Endothelial cell of hepatic sinusoid (primary cell): ENCODE results near the gene CNGB1.
"Not testable (repeated sequence)": the region's sequence is repeated elsewhere in the genome, so short reads cannot be mapped to it uniquely, and the experiment has no call there.

ENCODE experiments used
- in situ Hi-C: cut with HindIII; loops from 2 replicates; pipeline ENCODE4 v1.10.0; 2017; ENCODE audit warnings: low sequenced_read_pairs

CNGB1 gene

DNA sequence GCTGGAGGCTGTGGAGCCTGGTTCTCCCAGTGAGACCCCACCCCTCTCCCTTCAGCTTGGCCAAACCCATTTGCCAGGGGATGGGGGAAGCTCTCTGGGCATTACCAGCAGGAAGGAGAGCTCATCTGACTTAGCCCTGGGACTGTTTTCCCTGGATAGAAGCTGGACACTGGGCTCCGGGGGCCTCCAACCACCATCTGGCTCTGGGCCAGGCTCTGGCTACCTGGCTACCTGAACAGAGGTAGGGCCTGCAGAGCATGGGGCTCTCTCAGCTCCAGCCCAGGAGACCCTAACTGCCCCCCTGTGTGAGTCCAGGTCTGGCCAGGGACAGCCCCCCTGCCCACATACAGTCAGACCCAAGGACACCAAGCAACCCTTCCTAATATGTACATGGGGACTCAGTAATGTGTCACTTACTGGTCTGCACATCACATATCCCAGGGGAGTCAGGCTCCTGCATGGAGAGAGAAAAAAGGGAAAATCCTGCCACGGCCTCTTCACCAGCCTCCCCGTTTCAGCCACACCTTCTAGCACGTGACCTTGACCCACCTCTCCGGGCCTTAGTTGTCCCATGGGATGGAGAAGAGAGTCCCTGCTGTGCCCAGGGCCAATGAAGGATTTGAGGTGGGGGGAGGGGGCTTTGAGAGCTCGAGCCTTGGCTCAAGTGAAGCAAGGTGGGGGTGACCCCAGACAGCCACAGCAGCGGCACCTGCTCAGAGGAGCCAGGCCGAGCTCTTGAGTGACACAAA, 13.8 kb downstream of the CNGB1 start:
- in situ Hi-C loops = no loop called here

GRCh38 chr16:57956270-57956808, 14.6 kb downstream of the CNGB1 start:
- in situ Hi-C loops = no loop called here

- in situ Hi-C loops = no loop called here
These were observed 15.2 kb downstream of the CNGB1 start for GRCh38 chr16:57955572-57956188.

- in situ Hi-C loops = no loop called here
These were observed 17.1 kb downstream of the CNGB1 start for GRCh38 chr16:57953857-57954256.

- in situ Hi-C loops = no loop called here
These were observed 18.0 kb downstream of the CNGB1 start for GRCh38 chr16:57952909-57953308.

- in situ Hi-C loops = no loop called here
These were observed 19.5 kb downstream of the CNGB1 start for GRCh38 chr16:57951204-57951960.

DNA sequence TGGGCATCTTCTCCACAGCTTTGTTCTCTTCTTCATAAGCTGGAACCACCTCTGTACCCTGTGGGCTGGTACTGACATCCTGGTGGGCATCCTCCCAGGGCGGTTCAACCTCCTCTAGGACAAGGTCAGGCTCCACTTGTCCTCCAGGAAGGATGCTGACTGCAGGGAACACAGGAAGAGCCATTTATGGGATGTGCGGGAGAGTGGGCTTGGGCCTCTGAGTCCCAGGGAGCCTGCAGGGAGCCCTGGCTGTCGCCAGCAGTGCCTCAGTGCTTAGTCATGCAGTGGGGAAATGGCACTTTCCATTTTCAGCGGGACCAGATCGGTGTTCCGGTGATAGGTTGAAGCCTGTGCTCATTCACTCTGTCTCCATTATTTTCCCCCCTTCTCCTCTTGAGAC, 20.5 kb downstream of the CNGB1 start:
- in situ Hi-C loops = no loop called here

DNA sequence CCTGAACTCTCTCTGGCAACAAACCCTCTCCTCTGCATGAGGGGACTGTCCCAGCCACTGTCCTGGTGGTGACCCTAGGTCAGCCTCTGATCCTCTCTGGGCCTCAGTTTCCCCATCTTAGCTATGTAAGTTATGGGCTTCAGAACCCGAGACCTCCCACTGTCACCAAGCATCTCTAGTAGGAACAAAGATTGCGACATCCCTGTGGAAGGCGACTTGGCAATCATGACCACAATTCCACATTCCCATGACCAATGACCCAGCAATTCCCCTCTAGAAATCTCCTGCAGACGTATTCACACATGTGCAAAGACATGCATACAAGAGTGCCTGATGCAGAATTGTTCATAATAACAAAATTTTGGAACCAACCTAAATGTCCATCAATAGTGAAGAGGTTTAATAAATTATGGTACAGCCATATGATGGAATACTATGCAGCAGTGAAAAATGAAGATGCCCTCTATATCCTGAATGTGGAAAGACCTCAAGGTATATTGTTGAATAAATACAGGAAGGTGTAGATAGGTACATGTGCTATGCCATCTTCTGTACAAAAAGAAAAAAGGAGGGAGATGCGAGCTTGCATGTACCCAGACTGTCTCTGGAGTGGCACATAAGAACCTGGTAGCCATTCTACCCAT, 21.2 kb downstream of the CNGB1 start:
- in situ Hi-C loops = no loop called here

- in situ Hi-C loops = no loop called here
These were observed 21.9 kb downstream of the CNGB1 start for GRCh38 chr16:57949013-57949412.

DNA sequence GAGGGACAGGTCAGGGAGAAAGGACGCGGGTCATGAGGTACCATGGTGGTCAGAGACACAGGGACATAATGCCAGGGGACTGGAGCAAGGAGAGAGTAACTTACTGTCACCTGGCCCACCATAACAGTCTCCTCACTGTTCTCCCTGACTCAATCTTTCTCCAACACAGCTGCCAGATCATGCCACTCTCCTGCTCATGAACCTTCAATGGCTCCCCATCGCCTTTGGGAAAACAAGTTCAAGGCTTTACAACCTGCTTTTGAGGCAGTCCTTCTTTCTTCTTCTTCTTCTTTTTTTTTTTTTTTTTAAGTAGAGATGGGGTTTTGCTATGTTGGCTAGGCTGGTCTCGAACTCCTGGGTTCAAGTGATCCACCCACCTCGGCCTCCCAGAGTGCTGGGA, 22.9 kb downstream of the CNGB1 start:
- in situ Hi-C loops = no loop called here

DNA sequence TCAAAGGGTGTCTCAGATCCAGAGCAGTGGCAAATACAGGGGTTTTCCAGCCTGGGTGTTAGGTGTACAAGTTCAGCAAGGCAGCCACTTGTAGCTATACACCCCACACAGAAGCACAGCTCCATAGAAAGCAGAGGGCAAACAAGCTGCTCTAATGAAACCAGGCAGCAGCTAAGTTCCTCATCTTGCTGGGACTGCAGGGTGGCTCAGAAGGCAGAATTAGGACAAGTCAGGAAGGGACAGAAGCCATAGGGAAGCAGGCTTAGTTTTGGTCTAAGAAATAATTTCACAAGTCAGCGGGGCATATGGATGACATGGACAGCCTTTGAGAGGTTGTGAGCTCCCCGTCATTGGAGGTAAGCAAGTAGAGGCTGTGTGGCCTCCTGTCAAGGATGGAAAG, 23.7 kb downstream of the CNGB1 start:
- in situ Hi-C loops = no loop called here

DNA sequence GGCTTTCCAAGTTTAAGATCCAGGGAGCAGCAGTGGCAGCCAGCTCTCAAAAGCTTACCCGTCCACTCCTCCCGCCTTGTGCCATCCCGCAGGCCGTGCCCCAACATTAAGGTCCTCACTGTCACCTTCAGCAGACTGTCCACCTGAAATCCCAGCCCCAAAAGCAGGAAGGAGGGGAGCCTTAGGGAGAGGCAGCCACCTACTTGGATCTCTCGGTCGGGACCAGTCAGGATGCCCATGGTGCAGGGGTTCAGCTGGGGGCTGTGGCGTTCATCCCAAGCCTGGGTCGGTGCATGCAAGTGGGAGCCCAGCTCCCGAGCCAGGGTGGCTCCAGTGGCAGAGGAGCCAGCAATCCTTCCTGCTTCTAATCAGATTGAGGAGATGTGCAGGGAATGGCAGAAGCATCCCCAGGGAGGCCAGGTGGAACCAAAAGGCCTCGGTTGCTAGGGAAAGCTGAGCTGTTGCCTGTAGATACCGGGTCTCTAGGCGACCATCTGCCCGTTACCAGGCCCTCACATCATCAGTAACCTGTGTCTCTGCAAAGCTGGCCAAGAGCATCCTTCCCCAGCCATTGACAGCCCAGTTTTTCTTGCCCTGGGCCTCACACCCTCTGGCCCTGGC, 24.6 kb downstream of the CNGB1 start:
- in situ Hi-C loops = no loop called here

- in situ Hi-C loops = no loop called here
These were observed 25.2 kb downstream of the CNGB1 start for GRCh38 chr16:57945740-57946138.

- in situ Hi-C loops = no loop called here
These were observed 25.8 kb downstream of the CNGB1 start for GRCh38 chr16:57944970-57945739.

- in situ Hi-C loops = not testable (repeated sequence)
These were observed 27.5 kb downstream of the CNGB1 start for GRCh38 chr16:57943381-57943780.

GRCh38 chr16:57941901-57942300, 29.0 kb downstream of the CNGB1 start:
- in situ Hi-C loops = not testable (repeated sequence)

- in situ Hi-C loops = no loop called here
These were observed 29.8 kb downstream of the CNGB1 start for GRCh38 chr16:57941016-57941664.

- in situ Hi-C loops = no loop called here
These were observed 30.5 kb downstream of the CNGB1 start for GRCh38 chr16:57940382-57940966.

- in situ Hi-C loops = no loop called here
These were observed 31.1 kb downstream of the CNGB1 start for GRCh38 chr16:57939872-57940224.
